ENCODE measurements around the gene ST3GAL3.
A peak's percentile ranks its signal among the peaks of the same experiment; 100 is the strongest.

Gene ST3GAL3

GRCh38 chr1:43973981-43974442 is 266.7 kb downstream of the ST3GAL3 start:
- DNase-seq, result no peak

GRCh38 chr1:43974443-43975248 is 267.3 kb downstream of the ST3GAL3 start, which contains the start of gene ATP6V0B:
ATP6V0B (plus strand) TSS chr1:43974960; CDS start chr1:43975041, 81 bp downstream.
- DNase-seq, result peak; percentile 91

- DNase-seq, result peak; percentile 52
These were observed 268.1 kb downstream of the ST3GAL3 start for GRCh38 chr1:43975249-43975961.

GRCh38 chr1:43976045-43976444 is 268.7 kb downstream of the ST3GAL3 start:
- no peak for DNase-seq

GRCh38 chr1:43976890-43977289 is 269.6 kb downstream of the ST3GAL3 start:
- DNase-seq, result no peak

- DNase-seq, result no peak
These were observed 270.3 kb downstream of the ST3GAL3 start for GRCh38 chr1:43977376-43978263.

- DNase-seq, result no peak
These were observed 270.9 kb downstream of the ST3GAL3 start for GRCh38 chr1:43978264-43978550.

- peak; percentile 51 for DNase-seq
These were observed 271.4 kb downstream of the ST3GAL3 start, which contains the start of gene B4GALT2 for GRCh38 chr1:43978551-43979260. B4GALT2 (plus strand) TSS chr1:43979210; CDS start chr1:43981161, 1,951 bp downstream.

GRCh38 chr1:43979261-43979527 is 271.9 kb downstream of the ST3GAL3 start:
- no peak for DNase-seq

GRCh38 chr1:43979528-43980254 is 272.4 kb downstream of the ST3GAL3 start:
- peak; percentile 20 for DNase-seq

- DNase-seq, result no peak
These were observed 273.2 kb downstream of the ST3GAL3 start for GRCh38 chr1:43980255-43981134.

All from CD4-positive, alpha-beta T cell treated with Interleukin-12 subunit alpha and Interleukin-12 subunit beta, for 1 hour (primary cell).